Endodermal cell (in vitro differentiated cells): ENCODE results near the gene SIX2. TPM values are rescaled to one million over a fixed set of nuclear protein-coding genes. Genes with fewer than 3 reads are reported as not detected.

ENCODE experiments used
- DNase-seq: peaks from one replicate; pipeline ENCODE4 v3.0.0-alpha.2; 2017
- H3K27ac ChIP-seq: 2 replicates; pipeline ENCODE4 v1.5.1; 2013; ENCODE audit warnings: mild to moderate bottlenecking, low read depth, low read length, moderate library complexity
- H3K27me3 ChIP-seq: 2 replicates; pipeline ENCODE4 v1.6.1; 2013; ENCODE audit warnings: mild to moderate bottlenecking, low read length, moderate library complexity; ENCODE audit not compliant: insufficient read depth, control insufficient read depth, poor library complexity, severe bottlenecking
- H3K36me3 ChIP-seq: 2 replicates; pipeline ENCODE4 v1.7.0; 2013; ENCODE audit warnings: mild to moderate bottlenecking, low read length, moderate library complexity; ENCODE audit not compliant: control insufficient read depth, insufficient read depth
- H3K4me1 ChIP-seq: one replicate; pipeline ENCODE4 v1.7.0; 2013; ENCODE audit warnings: low read length; ENCODE audit not compliant: control insufficient read depth, insufficient read depth
- H3K4me3 ChIP-seq: 2 replicates; pipeline ENCODE4 v1.5.1; 2013; ENCODE audit warnings: mild to moderate bottlenecking, low read length, moderate library complexity
- H3K9ac ChIP-seq: 2 replicates; pipeline ENCODE4 v1.6.1; 2013; ENCODE audit warnings: mild to moderate bottlenecking, low read length, moderate library complexity; ENCODE audit not compliant: poor library complexity, severe bottlenecking; ENCODE audit errors: extremely low read depth
- H3K9me3 ChIP-seq: 2 replicates; pipeline ENCODE4 v1.6.1; 2013; ENCODE audit warnings: mild to moderate bottlenecking, low read length, moderate library complexity; ENCODE audit not compliant: control insufficient read depth
- H3K27ac Mint-ChIP-seq: 2 replicates; pipeline ENCODE4 v1.8.0; 2020; ENCODE audit warnings: mixed read lengths
- H3K27me3 Mint-ChIP-seq: 2 replicates; pipeline ENCODE4 v1.8.0; 2021; ENCODE audit warnings: mild to moderate bottlenecking, mixed read lengths; ENCODE audit not compliant: insufficient read depth
- H3K36me3 Mint-ChIP-seq: 2 replicates; pipeline ENCODE4 v1.8.0; 2020; ENCODE audit warnings: low read depth, mixed read lengths
- H3K4me1 Mint-ChIP-seq: 2 replicates; pipeline ENCODE4 v1.8.0; 2020; ENCODE audit warnings: mixed read lengths
- H3K4me3 Mint-ChIP-seq: 2 replicates; pipeline ENCODE4 v1.8.0; 2020; ENCODE audit warnings: mild to moderate bottlenecking, moderate library complexity, mixed read lengths
- H3K9me3 Mint-ChIP-seq: 2 replicates; pipeline ENCODE4 v1.8.0; 2020; ENCODE audit warnings: mild to moderate bottlenecking, mixed read lengths
- CTCF ChIP-seq: fragments of 200-600 bp; sonication (generic); conservative IDR thresholded peaks from 2 replicates; pipeline ENCODE4 v1.5.0; 2021; ENCODE audit warnings: antibody characterized with exemption, mild to moderate bottlenecking
- WGBS, 2 experiments: methylation state at CpG; one replicate each; pipeline versions ENCODE4 v1.1.5 to v1.1.7; 2013; ENCODE audit warnings: missing lambda C conversion rate in 2 of 2, mixed read lengths in 1 of 2; ENCODE audit not compliant: insufficient coverage in 1 of 2, insufficient read length in 1 of 2; 5-methylcytosine and 5-hydroxymethylcytosine counted together
- total RNA-seq, 2 donors: library from RNA; stranded (reverse); fragmentation: NEBNext Ultra II Directional in 1 of 2; extraction: Animal tissue kit (Norgen Biotek cat#: 25700) in 1 of 2; gene quantifications; 2 replicates in 1 of 2; 3 replicates in 1 of 2; pipeline ENCODE4 v1.2.1, GENCODE V29; 2021

SIX2 gene
- total RNA-seq, 2 donors from 2014 or later, result not detected

- 87 to 92% methylated on average over 3 to 5 of the region's 5 CpGs for WGBS, 2 experiments
- H3K9me3 Mint-ChIP-seq, result no peaks in the 10 kb centered on the region
- no peaks in the 10 kb centered on the region for H3K9me3 ChIP-seq
- no peaks in the 10 kb centered on the region for H3K36me3 ChIP-seq
- peaks cover 53% of the 10 kb centered on the region for H3K27me3 ChIP-seq
- H3K4me3 ChIP-seq, result no peak overlapping the region
- DNase-seq, result peak; percentile 30
- no peak overlapping the region for H3K27ac Mint-ChIP-seq
- H3K9ac ChIP-seq, result no peak overlapping the region
- no peaks in the 10 kb centered on the region for H3K4me1 ChIP-seq
- H3K36me3 Mint-ChIP-seq, result no peaks in the 10 kb centered on the region
- H3K27me3 Mint-ChIP-seq, result peaks cover 73% of the 10 kb centered on the region
- H3K4me1 Mint-ChIP-seq, result peaks cover 13% of the 10 kb centered on the region
- TF ChIP-seq CTCF, result no peak
- no peak overlapping the region for H3K27ac ChIP-seq
- no peak overlapping the region for H3K4me3 Mint-ChIP-seq
Observed at GRCh38 chr2:44960871-44961270, 48.4 kb downstream of the SIX2 start.

GRCh38 chr2:44959855-44960254 is 49.4 kb downstream of the SIX2 start:
- 79 to 92% methylated on average over 5 to 6 of the region's 6 CpGs for WGBS, 2 experiments
- H3K9ac ChIP-seq, result no peak overlapping the region
- Mint-ChIP-seq H3K27me3 (peaks cover 83% of the 10 kb centered on the region), H3K4me3 (no peak overlapping the region), H3K9me3 (no peaks in the 10 kb centered on the region), H3K4me1 (peaks cover 17% of the 10 kb centered on the region), H3K27ac (no peak overlapping the region), H3K36me3 (no peaks in the 10 kb centered on the region)
- H3K36me3 ChIP-seq, result no peaks in the 10 kb centered on the region
- peaks cover 63% of the 10 kb centered on the region for H3K27me3 ChIP-seq
- H3K4me3 ChIP-seq, result no peak overlapping the region
- no peaks in the 10 kb centered on the region for H3K9me3 ChIP-seq
- peak; percentile 33 for DNase-seq
- peaks cover 6% of the 10 kb centered on the region for H3K4me1 ChIP-seq
- H3K27ac ChIP-seq, result no peak overlapping the region
- TF ChIP-seq CTCF, result no peak

GRCh38 chr2:44957656-44958327 is 51.5 kb downstream of the SIX2 start:
- Histone ChIP-seq H3K4me3 (no peak overlapping the region), H3K9ac (no peak overlapping the region), H3K27me3 (peaks cover 82% of the 10 kb centered on the region), H3K36me3 (no peaks in the 10 kb centered on the region), H3K4me1 (peaks cover 9% of the 10 kb centered on the region), H3K9me3 (no peaks in the 10 kb centered on the region), H3K27ac (no peak overlapping the region)
- DNase-seq, result no peak
- Mint-ChIP-seq H3K36me3 (no peaks in the 10 kb centered on the region), H3K4me1 (peaks cover 18% of the 10 kb centered on the region), H3K4me3 (no peak overlapping the region), H3K27ac (no peak overlapping the region), H3K9me3 (no peaks in the 10 kb centered on the region), H3K27me3 (peaks cover 92% of the 10 kb centered on the region)
- WGBS, 2 experiments, result 90 to 97% methylated on average over 3 to 6 of the region's 6 CpGs
- TF ChIP-seq CTCF, result no peak
